Keratinocyte (primary cell): Measurements from ENCODE around the gene SLC4A9.
A peak's percentile ranks its signal among the peaks of the same experiment; 100 is the strongest.

ENCODE experiments used
- EZH2 ChIP-seq: IDR thresholded peaks from one replicate; pipeline ENCODE4 v1.6.1; 2012; ENCODE audit warnings: inconsistent platforms, mild to moderate bottlenecking, low read length, moderate library complexity
- TF ChIP-seq, protein P1 (sequence below), 3 experiments: IDR thresholded peaks in 1 of 3; conservative IDR thresholded peaks in 1 of 3; optimal IDR thresholded peaks in 1 of 3; 2 replicates in 2 of 3; 3 replicates in 1 of 3; pipeline versions ENCODE3 to v1.5.1; 2011; ENCODE audit warnings: low read length in 3 of 3, mild to moderate bottlenecking in 3 of 3, moderate library complexity in 2 of 3, control low read depth in 1 of 3, inconsistent platforms in 1 of 3; ENCODE audit not compliant: insufficient read depth in 2 of 3; ENCODE audit errors: extremely low read depth in 1 of 3

DNA sequence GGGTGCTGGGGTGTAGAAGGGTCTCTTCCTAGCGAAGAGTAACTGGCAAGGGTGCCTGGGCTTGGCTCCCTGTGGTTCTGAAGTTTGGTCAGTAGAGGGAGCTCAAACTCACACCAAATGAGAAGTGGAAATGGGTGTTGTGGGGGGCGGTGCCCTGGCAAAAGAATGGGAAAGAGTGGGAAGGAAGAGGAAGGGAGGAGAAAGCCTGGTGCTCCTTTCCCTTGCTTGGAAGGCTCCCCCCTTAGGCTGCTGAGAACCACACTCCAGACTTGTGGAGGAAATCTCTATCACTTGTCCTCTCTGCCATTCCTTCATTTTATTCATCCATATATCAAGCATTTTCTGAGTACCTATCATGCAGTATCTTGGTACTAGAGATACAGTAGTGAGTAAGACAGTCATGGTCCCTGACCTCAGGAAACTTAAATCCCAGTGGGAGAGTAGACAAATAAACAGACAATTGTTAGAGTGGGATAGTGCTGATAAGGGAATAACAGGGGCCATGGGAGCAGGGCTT, 13.0 kb downstream of the SLC4A9 start:
- TF ChIP-seq, protein P1, sequence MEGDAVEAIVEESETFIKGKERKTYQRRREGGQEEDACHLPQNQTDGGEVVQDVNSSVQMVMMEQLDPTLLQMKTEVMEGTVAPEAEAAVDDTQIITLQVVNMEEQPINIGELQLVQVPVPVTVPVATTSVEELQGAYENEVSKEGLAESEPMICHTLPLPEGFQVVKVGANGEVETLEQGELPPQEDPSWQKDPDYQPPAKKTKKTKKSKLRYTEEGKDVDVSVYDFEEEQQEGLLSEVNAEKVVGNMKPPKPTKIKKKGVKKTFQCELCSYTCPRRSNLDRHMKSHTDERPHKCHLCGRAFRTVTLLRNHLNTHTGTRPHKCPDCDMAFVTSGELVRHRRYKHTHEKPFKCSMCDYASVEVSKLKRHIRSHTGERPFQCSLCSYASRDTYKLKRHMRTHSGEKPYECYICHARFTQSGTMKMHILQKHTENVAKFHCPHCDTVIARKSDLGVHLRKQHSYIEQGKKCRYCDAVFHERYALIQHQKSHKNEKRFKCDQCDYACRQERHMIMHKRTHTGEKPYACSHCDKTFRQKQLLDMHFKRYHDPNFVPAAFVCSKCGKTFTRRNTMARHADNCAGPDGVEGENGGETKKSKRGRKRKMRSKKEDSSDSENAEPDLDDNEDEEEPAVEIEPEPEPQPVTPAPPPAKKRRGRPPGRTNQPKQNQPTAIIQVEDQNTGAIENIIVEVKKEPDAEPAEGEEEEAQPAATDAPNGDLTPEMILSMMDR (optimal IDR thresholded peaks at IDR 0.05 in 1 of 3, IDR thresholded peaks at IDR 0.05 in 1 of 3, conservative IDR thresholded peaks at IDR 0.05 in 1 of 3; ENCODE audit: extremely low read depth in 1 of 3, insufficient read depth in 2 of 3, low read length in 3 of 3) = peak; percentile 81 to 90 (median 85)
- TF ChIP-seq EZH2 = no peak
